ENCODE results near the gene GNG2. TPM values are rescaled to one million over a fixed set of nuclear protein-coding genes. Genes with fewer than 3 reads are reported as not detected.

The GNG2 gene
- total and polyA plus RNA-seq, 3 experiments from 2014 or later, result 106 to 218 (median 112) TPM

GRCh38 chr14:52018252-52018651 is 157.8 kb downstream of the GNG2 start:
- POLR2A ChIA-PET, result no interaction called here
- Mint-ChIP-seq H3K4me3 (no peak overlapping the region), H3K27me3 (peaks cover 1 to 11% of the 10 kb centered on the region in 2 donors), H3K36me3 (no peaks in the 10 kb centered on the region), H3K27ac (peak overlapping the region in 1 of 8 donors; percentile 72), H3K4me1 (peaks cover 0 to 7% (median 4%) of the 10 kb centered on the region in 3 donors), H3K9me3 (no peaks in the 10 kb centered on the region)
- Histone ChIP-seq H3K27ac (ENCODE audit: low read depth, low read length) (no peak overlapping the region), H3K4me1 (ENCODE audit: insufficient read depth, low read length) (peaks cover 7% of the 10 kb centered on the region), H3K4me3 (ENCODE audit: low read length) (no peak overlapping the region), H3K9me3 (ENCODE audit: low read length) (no peaks in the 10 kb centered on the region), H3K36me3 (ENCODE audit: insufficient read depth, low read length) (no peaks in the 10 kb centered on the region), H3K27me3 (ENCODE audit: insufficient read depth, low read length, poor library complexity, severe bottlenecking) (no peaks in the 10 kb centered on the region)
- CTCF ChIA-PET, result no interaction called here
- no peak for DNase-seq

GRCh38 chr14:52018970-52019369 is 158.6 kb downstream of the GNG2 start:
- Mint-ChIP-seq H3K4me3 (no peak overlapping the region), H3K4me1 (peaks cover 0 to 7% (median 4%) of the 10 kb centered on the region in 3 donors), H3K27ac (no peak overlapping the region), H3K36me3 (no peaks in the 10 kb centered on the region), H3K27me3 (peaks cover 0 to 11% of the 10 kb centered on the region in 2 donors), H3K9me3 (no peaks in the 10 kb centered on the region)
- Histone ChIP-seq H3K4me1 (ENCODE audit: insufficient read depth, low read length) (peaks cover 7% of the 10 kb centered on the region), H3K27ac (ENCODE audit: low read depth, low read length) (no peak overlapping the region), H3K9me3 (ENCODE audit: low read length) (no peaks in the 10 kb centered on the region), H3K27me3 (ENCODE audit: insufficient read depth, low read length, poor library complexity, severe bottlenecking) (no peaks in the 10 kb centered on the region), H3K36me3 (ENCODE audit: insufficient read depth, low read length) (no peaks in the 10 kb centered on the region), H3K4me3 (ENCODE audit: low read length) (no peak overlapping the region)
- ChIA-PET CTCF (interaction anchor here (0.7 kb wide), 1 partner anchor 25 kb away, joined by 3 read pairs; no protein-coding TSS in a partner anchor), POLR2A (no interaction called here)
- no peak for DNase-seq

Other genes starting within 250 kb of the GNG2 start
- 1 to 10 TPM; 2.2 to 2.3 TPM for gene FRMD6, start 208.7 kb upstream of the GNG2 start, total RNA-seq
- 0.67 TPM for gene FRMD6, start 208.7 kb upstream of the GNG2 start, polyA plus RNA-seq
- 100 to 1,000 TPM; 204 to 217 TPM for gene RTRAF, start 128.9 kb downstream of the GNG2 start, total RNA-seq
- gene RTRAF, start 128.9 kb downstream of the GNG2 start, polyA plus RNA-seq, result 210 TPM
- gene NID2, start 208.4 kb downstream of the GNG2 start, total RNA-seq, result not detected
- 0.30 TPM for gene NID2, start 208.4 kb downstream of the GNG2 start, polyA plus RNA-seq